Ovary (tissue), 3 donors: ENCODE measurements around the gene MYMK.

ENCODE experiments used
- POLR2A ChIP-seq: fragments of 450-650 bp; IDR thresholded peaks from one replicate; pipeline ENCODE4 v1.6.1; 2017; ENCODE audit warnings: antibody characterized with exemption, mild to moderate bottlenecking, moderate library complexity
- TF ChIP-seq, protein P1 (sequence below), 3 donors: fragments of 450-650 bp in 2 of 3; fragments of 200-600 bp in 1 of 3; IDR thresholded peaks; one replicate each; pipeline versions ENCODE4 v1.5.1 to v1.8.0; 2016 to 2022; ENCODE audit warnings: antibody characterized with exemption in 3 of 3, mild to moderate bottlenecking in 1 of 3
- donor health status: DM: no; HTN: no; CAD: no.

DNA sequence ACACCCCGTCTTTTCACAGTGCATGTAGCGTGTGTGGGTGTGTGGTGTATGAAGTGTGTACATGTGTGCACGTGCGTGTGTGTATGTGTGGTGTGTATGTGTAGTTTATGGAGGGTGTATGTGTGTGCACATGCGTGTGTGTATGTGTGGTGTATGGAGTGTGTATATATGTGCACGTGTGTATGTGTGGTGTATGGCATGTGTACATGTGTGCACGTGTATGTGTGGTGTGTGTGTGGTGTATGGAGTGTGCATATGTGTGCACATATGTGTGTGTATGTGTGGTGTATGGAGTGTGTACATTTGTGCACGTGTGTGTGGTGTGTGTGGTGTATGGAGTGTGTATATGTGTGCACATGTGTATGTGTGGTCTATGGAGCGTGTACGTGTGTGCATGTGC, 13.2 kb downstream of the MYMK start:
- TF ChIP-seq, protein P1, sequence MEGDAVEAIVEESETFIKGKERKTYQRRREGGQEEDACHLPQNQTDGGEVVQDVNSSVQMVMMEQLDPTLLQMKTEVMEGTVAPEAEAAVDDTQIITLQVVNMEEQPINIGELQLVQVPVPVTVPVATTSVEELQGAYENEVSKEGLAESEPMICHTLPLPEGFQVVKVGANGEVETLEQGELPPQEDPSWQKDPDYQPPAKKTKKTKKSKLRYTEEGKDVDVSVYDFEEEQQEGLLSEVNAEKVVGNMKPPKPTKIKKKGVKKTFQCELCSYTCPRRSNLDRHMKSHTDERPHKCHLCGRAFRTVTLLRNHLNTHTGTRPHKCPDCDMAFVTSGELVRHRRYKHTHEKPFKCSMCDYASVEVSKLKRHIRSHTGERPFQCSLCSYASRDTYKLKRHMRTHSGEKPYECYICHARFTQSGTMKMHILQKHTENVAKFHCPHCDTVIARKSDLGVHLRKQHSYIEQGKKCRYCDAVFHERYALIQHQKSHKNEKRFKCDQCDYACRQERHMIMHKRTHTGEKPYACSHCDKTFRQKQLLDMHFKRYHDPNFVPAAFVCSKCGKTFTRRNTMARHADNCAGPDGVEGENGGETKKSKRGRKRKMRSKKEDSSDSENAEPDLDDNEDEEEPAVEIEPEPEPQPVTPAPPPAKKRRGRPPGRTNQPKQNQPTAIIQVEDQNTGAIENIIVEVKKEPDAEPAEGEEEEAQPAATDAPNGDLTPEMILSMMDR (IDR thresholded peaks at IDR 0.05), result no peak
- TF ChIP-seq POLR2A, result no peak
